NCI-H128 (cell line): Measurements from ENCODE around the gene SUV39H1.
"Not testable (repeated sequence)": the region's sequence is repeated elsewhere in the genome, so short reads cannot be mapped to it uniquely, and the experiment has no call there.

ENCODE experiments used
- DNase-seq: peaks from one replicate; lab custom pipeline; 2025; ENCODE audit not compliant: unreplicated experiment; lab: John Stamatoyannopoulos, UW

The SUV39H1 gene

DNA sequence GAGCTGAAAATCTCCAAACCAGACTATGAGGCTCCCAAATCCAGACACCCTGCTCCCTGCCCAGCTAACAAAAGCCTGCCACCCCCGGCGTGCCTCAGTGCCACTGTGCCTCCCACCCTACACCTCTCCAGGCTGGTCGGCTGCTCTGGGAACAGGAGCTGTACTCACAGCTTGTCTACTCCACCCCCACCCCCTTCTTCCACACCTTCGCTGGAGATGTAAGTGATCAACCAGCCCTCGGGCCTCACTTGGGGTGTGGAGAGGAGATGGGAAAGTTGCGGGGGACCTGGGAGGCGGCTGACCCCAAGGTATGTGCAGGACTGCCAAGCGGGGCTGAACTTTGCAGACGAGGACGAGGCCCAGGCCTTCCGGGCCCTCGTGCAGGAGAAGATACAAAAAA is 11.1 kb upstream of the SUV39H1 start:
- no peak for DNase-seq

DNA sequence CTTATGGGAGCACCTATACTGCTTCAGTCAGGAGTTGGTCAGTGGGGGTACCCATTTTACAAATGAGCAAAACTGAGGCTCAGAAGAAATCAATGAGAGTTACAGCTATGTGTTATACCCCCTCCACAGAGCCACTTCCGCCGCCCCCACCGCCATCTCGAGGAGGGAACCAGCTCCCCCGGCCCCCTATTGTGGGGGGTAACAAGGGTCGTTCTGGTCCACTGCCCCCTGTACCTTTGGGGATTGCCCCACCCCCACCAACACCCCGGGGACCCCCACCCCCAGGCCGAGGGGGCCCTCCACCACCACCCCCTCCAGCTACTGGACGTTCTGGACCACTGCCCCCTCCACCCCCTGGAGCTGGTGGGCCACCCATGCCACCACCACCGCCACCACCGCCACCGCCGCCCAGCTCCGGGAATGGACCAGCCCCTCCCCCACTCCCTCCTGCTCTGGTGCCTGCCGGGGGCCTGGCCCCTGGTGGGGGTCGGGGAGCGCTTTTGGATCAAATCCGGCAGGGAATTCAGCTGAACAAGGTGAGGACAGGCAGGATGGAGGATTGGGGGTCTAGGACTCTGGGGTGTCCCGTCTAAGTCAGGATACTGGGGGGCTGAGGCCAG is 7.9 kb upstream of the SUV39H1 start:
- DNase-seq, result no peak

DNA sequence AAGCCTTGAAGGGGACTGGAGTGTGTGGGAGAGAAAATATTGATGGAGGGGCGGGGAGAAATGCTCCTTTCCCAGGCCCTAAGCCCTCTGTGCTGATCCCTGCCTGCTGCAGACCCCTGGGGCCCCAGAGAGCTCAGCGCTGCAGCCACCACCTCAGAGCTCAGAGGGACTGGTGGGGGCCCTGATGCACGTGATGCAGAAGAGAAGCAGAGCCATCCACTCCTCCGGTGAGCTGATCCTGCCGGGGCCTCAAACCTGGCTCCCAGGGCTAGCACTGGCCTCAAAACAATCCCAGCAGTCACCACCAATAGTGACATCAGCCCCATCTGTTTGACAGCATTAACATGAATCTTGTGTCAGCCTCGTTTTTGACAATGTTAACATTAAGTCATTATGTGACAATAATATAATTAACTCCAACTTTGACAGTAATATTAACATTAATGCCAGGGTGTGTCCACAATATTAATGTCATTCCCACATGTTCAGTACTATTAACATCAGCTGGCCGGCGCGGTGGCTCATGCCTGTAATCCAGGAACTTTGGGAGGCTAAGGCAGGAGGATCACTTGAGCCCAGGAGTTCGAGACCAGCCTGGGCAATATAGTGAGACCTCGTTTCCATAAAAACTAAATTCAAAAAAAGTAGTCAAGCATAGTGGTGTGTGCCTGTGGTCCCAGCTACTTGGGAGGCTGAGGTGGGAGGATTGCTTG is 7.2 kb upstream of the SUV39H1 start:
- no peak for DNase-seq

DNA sequence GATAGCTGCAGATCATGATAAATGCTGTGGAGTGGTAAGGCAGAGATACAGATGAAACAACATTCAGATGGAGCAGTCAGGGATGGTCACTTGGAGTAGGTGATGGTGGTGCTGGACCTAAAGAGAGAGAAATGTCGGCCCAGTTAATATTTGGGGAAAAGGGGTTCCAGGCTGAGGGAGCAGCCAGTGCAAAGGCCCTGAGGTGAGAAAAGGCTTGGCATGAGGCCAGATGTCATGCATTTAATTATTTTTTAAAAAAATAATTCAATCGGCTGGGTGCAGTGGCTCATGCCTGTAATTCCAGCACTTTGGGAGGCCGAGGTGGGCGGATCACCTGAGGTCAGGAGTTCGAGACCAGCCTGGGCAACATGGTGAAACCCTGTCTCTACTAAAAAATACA is 4.8 kb upstream of the SUV39H1 start:
- not testable (repeated sequence) for DNase-seq

GRCh38 chrX:48694776-48695533 is 1.6 kb upstream of the SUV39H1 start:
- peak; percentile 4 for DNase-seq

GRCh38 chrX:48695534-48695896 is 1.0 kb upstream of the SUV39H1 start:
- DNase-seq, result no peak

DNA sequence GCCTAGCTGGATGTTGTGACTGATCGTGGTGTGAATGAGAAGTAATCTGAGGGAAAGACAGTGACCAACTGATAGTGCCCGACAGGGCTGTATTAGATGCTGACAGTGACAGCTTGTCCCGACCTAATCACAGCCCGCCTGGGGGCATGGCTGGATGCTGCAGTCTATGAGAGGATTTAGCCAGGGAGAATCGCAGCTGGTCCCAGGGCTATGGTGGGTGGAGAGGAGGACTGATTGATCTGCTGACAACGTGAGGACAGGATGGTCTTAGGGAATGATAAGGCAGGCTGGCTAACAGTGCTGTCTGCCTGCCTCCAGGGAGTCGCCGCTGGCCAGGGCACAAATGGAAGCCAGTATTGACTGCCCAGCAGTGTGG is 621 bp upstream of the SUV39H1 start:
- DNase-seq, result no peak

DNA sequence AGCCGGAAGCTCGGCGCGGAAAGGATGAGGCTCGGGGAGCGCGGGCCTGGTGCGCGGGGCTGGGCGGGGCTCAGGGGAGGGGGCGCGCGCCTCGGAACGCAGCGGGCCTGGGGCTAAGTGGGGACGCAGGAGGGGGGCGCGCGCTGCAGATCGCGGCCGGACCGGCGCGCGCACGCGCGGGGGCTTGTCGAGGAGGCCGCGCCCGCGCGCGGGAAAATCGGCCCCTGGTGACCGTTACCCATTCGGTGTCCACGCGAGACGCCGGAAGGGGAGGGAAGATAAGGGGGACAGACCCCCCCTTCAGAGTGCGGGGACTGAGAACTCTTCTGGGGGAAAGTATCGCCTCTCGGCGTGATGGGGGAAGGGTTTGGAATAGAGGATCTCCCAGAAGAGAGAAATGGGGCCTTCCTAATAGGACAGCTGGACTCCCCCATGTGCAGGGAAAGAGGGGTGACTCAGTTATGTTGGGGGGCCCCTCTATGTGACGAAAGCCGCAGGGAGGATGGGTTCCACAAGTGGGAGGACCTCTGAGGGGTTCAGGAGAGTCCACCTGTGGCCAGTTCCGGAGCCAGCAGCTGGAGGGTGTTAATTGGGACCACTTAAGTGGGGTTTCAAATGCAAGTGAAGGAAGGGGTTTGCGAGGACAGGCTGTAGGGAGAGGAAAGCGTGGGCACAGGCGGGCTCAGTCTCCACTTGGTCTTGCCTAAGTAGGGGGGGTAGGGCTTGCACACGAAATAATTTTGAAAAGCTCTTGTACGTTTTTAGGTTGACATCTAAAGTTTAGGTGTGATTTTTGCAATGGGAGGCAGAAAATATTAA is 584 bp downstream of the SUV39H1 start:
- DNase-seq, result peak; percentile 11

- no peak for DNase-seq
These were observed 1.8 kb downstream of the SUV39H1 start for GRCh38 chrX:48698306-48698705.

GRCh38 chrX:48700246-48700645 is 3.7 kb downstream of the SUV39H1 start:
- DNase-seq, result no peak

DNA sequence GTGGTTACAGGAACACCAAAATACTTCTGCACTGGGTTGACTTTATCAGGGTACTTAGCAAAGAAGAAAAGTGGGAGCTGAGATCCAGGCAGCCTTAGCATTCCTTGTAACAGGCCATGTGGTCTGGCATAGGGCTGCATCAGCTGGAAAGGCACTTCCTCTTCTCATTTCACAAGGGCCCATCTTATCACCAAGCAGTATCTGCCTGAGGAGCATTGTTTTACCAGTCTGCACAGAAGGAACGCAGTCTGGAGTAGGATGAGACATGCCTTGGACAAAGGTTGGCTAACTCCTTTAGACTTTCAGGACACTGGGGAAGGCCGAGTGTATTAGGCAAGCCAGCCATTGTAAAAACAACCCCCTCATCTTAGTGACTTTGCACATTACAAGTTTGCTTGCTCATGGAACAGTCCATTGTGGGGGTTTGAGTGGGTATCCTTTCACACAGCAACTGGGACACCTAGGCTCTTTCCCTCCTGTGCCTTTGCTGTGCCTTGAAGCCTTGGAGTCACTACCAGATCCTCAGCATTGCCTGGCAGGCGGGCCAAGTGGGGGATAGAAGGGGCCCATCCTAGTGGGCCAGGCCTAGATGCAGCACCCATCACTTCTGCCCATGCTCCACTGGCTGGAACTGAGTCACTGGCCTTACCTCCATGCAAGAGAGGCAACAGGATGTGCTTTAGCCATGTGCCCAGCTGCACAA is 4.6 kb downstream of the SUV39H1 start:
- DNase-seq, result no peak

- no peak for DNase-seq
These were observed 5.5 kb downstream of the SUV39H1 start for GRCh38 chrX:48702032-48702431.

DNA sequence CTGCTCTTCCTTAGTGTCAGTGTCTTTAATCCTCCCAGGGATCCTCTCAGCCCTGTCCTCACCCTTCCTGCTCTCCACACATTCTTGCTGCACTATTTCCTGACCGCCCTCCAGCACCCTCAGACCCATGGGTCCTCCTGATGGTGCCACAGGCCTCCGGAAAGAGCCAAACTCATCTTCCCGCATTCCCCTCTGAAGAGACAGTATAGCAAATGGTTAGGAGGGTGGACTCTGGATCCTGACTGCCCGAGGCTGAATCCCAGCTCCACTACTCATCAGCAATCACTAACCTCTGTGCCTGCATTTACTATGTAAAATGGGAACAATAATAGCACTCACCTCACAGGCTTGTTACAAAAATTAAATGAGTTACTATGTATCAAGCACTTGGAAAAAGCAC is 6.2 kb downstream of the SUV39H1 start:
- DNase-seq, result no peak

DNA sequence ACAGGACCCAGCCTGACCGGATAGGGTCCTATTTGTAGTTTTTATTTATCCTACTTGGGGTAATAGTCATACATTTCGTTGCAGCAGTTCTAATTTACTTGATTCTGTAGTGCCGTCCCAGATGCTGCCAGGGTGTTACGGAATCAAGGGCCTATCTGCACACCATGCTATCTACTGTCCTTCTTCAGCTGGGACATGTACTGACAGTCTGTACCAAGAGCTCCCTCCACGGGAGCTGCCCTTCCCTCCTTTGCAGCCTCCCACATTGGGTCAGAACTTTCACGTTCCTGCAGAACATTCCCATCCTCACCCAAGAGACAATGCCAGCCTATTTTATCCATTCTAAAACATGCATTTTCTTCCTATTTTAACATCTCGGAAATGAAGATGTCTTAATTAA is 6.7 kb downstream of the SUV39H1 start:
- no peak for DNase-seq

- DNase-seq, result no peak
These were observed 7.3 kb downstream of the SUV39H1 start for GRCh38 chrX:48703642-48704481.

DNA sequence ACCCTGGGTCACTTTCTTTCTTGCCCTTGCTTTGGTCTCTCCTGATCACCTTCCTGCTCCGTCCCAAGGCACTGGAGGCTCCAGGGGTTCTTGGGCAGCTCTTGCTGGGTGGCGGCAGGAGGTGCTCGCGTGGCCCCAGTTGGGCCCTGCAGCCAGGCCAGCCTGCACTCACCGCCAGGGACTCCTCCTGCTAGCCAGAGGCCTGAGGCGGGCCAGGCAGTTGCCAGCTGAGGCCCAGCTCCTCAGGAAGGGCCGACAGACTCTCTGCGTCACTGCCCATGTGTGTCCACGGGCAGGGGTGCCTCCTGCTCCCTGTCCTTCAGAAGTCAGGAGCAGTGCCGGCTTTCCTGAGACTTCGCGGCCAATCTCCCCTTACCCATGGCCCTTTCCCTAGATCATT is 9.3 kb downstream of the SUV39H1 start:
- DNase-seq, result no peak

DNA sequence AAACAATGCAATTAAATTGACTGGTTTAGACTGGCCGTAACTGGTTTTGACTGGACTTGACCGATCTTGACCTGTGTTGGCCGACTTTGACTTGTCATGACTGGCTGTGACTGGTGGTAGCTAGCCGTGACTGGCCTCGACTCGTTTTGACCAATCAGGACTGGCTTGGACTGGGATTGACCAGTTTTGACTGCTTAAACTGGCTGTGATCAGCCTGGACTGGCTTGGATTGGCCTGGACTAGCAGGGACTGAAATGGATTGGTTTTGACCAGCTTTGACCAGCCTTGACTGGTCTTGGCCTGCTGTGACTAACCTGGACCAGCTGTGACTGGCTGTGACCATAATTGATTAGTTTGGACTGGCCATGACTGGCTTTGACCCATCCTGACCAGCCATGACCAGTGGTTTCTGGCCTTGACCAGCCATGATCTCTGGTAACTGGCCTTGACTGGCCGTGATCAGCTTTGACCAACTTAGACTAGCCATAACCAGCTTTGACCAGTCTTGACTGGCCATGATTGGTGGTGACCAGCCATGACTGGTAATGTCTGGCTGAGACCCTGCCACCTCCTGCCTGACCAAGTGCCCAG is 13.1 kb downstream of the SUV39H1 start:
- no peak for DNase-seq

GRCh38 chrX:48711162-48711928 is 14.8 kb downstream of the SUV39H1 start:
- no peak for DNase-seq
